ENCODE data around the gene ABAT. TPM values are rescaled to one million over a fixed set of nuclear protein-coding genes. Genes with fewer than 3 reads are reported as not detected.

The ABAT gene
- polyA plus RNA-seq, 2 of the 4 experiments (the other 2 are of a cell fraction) = 0.68 to 1.2 TPM

- ATAC-seq (no peak), DNase-seq (ENCODE audit: low read depth in 1 of 2, low spot score in 1 of 2) (no peak), FAIRE-seq (no peak)
- Histone ChIP-seq H3K9me3 (0 out of 3 replicates have a peak, but pooled peaks cover 3% of the 10 kb centered on the region), H3K4me1 (no peaks in the 10 kb centered on the region), H3K4me2 (no peak overlapping the region), H3K4me3 (no peak overlapping the region), H3K27ac (no peak overlapping the region)
- WGBS (ENCODE audit: missing lambda C conversion rate) = 54% methylated on average over 10 of the region's 10 CpGs
- ChIA-PET CTCF (no interaction called here), POLR2A (no interaction called here)
- TF ChIP-seq HDAC2 (IDR thresholded peaks at IDR 0.05) = no peak
These were observed 42.2 kb downstream of the ABAT start for GRCh38 chr16:8716592-8716991.

DNA sequence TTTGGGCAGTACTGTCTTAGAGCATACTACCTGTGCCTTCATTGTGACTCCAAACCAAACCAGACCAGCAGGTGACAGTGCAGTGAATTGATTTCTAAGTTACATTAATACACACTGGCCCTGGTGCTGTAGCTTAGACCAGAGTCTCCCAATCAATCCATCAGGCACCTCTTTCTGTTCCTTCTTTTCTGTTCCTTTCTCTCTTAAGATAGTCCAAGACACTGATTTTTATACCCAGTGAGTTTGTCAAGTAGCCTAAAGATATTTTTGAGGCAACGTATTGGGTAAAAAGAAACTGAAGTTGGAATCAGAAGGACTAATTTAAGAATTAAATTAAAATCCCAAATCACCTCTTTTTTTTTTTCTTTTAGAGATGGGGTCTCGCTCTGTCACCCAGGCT lies 43.1 kb downstream of the ABAT start:
- Histone ChIP-seq H3K4me3 (no peak overlapping the region), H3K4me2 (no peak overlapping the region), H3K27ac (no peak overlapping the region), H3K9me3 (0 out of 3 replicates have a peak, but pooled peaks cover 3% of the 10 kb centered on the region), H3K4me1 (no peaks in the 10 kb centered on the region)
- ChIA-PET POLR2A (no interaction called here), CTCF (interaction anchor here (1.5 kb wide), 1 partner anchor 14 kb away, joined by 3 read pairs; no protein-coding TSS in a partner anchor)
- no peak for FAIRE-seq
- no peak for TF ChIP-seq USF2 (IDR thresholded peaks at IDR 0.05)
- TF ChIP-seq EHMT2 (IDR thresholded peaks at IDR 0.05; ENCODE audit: low read depth) = no peak
- no peak for TF ChIP-seq EP300 (IDR thresholded peaks at IDR 0.05)
- TF ChIP-seq REST (IDR thresholded peaks at IDR 0.05) = no peak
- no peak for TF ChIP-seq MAFK (IDR thresholded peaks at IDR 0.05; ENCODE audit: partially characterized antibody)
- TF ChIP-seq, protein P1, sequence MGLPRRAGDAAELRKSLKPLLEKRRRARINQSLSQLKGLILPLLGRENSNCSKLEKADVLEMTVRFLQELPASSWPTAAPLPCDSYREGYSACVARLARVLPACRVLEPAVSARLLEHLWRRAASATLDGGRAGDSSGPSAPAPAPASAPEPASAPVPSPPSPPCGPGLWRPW (IDR thresholded peaks at IDR 0.05) = no peak
- TF ChIP-seq POLR2AphosphoS2 (conservative IDR thresholded peaks at IDR 0.05; ENCODE audit: low read length) = no peak
- TF ChIP-seq CTCF (IDR thresholded peaks at IDR 0.05) = no peak
- no peak for TF ChIP-seq CHD2 (IDR thresholded peaks at IDR 0.05; ENCODE audit: low read length, partially characterized antibody)
- no peak for TF ChIP-seq SREBF2 (IDR thresholded peaks at IDR 0.05)
- no peak for DNase-seq (ENCODE audit: low read depth in 1 of 2, low spot score in 1 of 2)
- no peak for ATAC-seq
- WGBS (ENCODE audit: missing lambda C conversion rate) = 46% methylated on average over 2 of the region's 2 CpGs

DNA sequence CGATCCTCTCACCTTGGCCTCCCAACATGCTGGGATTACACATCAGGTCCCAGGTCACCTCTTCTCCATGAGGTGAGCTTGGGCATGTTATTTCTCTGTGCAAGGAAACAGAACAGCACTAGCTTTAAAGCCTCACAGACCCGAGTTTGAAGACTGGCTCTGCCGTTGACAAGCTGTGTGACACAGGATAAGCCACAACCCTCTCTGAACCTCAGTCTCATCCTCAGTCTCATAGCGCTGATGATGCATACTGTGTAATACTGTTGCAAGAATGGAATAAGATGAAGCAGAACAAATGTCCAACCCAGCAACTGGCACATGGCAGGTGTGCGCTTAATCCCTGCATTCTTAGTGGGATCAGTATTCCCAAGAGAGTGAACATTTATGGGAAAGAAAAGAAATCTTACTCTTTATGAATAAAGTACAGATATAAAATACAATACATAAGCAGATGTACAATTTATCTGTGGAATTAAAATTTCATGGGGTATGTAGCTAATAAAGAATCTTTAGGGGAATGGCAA lies 43.5 kb downstream of the ABAT start:
- Histone ChIP-seq H3K4me2 (no peak overlapping the region), H3K27ac (no peak overlapping the region), H3K9me3 (0 out of 3 replicates have a peak, but pooled peaks cover 3% of the 10 kb centered on the region), H3K4me1 (no peaks in the 10 kb centered on the region), H3K4me3 (no peak overlapping the region)
- no peak for FAIRE-seq
- POLR2A ChIA-PET = no interaction called here
- 66% methylated on average over 5 of the region's 5 CpGs for WGBS (ENCODE audit: missing lambda C conversion rate)
- ATAC-seq = no peak
- CTCF ChIA-PET = interaction anchor here (0.6 to 1.5 kb wide), 2 partner anchors 14 to 450 kb away, joined by 3 read pairs; no protein-coding TSS in a partner anchor
- TF ChIP-seq FOXS1 (CRISPR knock-in tag; IDR thresholded peaks at IDR 0.05) = no peak
- no peak for TF ChIP-seq CHD2 (IDR thresholded peaks at IDR 0.05; ENCODE audit: low read length, partially characterized antibody)
- no peak for TF ChIP-seq HOXA7 (CRISPR knock-in tag; IDR thresholded peaks at IDR 0.05)
- no peak for TF ChIP-seq TFCP2L1 (CRISPR knock-in tag; IDR thresholded peaks at IDR 0.05)
- no peak for DNase-seq (ENCODE audit: low read depth in 1 of 2, low spot score in 1 of 2)
